Inflammatory macrophage (primary cell): ENCODE results near the gene ZBTB42.

Source experiments
- DNase-seq, 2 donors: peaks; one replicate each; pipeline ENCODE4 v3.0.0-alpha.2; 2020 to 2022

Gene ZBTB42

DNA sequence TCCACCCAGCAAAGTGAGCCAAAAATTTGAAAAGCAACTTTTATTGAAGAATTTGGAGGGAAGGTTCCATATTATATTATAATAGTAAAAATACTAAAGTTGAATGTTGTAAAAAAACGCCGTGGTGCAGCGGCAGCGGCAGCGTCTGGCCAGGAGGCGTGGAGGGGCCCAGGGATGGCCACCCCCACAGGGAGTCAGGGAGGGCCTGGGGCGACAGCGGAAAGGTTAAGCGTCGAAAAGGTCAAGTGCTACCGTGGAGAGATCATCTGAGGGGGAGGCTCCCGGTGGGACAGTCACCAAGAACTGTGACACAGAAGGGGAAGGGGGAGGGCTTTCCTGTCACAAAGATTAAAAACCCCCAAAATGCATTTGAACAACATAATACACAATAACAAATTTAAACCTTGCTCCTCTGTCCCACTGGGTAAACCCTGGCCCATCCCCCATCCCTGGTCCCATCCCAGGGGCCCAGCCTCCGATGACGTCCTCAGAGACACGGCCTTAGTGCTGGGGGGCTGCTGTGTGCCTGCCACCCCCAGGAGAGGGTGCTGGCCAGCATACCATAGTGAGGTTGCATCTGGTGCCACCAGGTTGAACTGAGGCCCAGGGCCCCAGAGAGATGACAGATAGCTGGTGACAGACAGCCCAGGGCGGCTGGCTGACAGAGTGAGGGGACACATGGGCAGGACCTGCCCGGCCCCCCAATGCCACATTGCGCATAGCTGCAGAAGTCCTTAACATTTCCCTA, 31.4 kb upstream of the ZBTB42 start:
- DNase-seq = no peak

DNA sequence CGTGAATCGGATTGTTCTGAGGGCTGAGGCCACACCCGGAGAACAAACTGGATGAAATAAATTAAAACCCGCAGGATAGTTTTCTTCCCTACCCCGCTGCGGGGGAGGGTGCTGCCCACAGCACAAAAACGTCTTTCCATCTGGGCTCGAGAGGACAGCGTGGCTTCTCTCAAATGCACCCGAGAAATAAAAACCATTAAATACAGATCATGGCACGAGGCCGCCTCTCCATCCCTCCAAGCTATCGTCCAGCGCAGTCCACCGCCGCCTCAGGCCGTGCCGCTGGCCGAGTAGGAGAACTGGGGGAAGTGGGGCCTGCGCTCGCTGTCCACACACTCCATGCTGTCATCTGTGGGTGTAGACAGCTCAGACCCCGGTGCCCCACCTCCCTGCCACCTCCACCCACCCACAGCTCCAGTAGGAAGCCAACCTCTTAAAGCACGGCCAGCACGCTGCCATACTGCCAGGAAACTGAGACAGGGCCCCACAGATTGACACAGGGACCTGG, 30.8 kb upstream of the ZBTB42 start:
- no peak for DNase-seq

DNA sequence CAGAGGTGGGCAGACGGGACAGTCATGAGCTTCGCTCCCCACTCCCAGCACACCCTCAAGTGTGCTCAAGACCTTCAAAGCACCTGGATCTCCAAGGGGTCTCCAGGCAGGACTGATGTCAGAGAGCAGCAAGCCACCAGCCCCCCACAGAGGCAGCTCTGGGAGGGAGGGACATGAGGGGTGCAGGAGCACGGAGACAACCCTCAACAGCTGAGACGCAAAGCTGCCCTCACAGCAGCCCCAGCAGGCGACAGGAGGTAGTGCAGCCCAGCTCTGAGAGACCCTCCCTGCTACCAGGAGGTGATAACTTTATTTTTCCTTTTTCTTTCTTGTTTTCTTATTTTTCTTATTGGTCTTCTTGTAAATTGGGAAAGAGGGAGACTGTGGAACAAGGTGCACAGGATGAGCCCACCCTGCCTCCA, 30.0 kb upstream of the ZBTB42 start:
- DNase-seq = no peak

DNA sequence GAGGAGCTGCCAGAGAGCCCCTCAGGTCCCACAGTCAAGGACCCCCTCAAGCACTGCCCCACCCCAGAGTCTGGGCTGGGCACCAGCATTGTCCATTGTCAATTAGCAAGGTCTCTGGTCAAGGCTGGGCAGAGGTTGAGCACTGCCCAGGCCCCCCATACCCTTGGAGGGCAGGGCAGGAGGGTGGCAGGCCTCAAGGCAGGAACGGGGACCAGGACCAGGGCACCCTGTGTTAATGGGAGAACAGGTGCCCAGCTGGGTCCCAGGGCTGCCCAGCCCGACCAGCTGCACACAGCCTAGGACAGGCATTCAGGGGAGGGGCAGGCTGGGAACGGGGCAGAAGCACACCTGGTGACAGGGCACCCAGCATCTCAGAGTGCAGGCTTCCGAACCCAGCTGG, 29.5 kb upstream of the ZBTB42 start:
- no peak for DNase-seq

DNA sequence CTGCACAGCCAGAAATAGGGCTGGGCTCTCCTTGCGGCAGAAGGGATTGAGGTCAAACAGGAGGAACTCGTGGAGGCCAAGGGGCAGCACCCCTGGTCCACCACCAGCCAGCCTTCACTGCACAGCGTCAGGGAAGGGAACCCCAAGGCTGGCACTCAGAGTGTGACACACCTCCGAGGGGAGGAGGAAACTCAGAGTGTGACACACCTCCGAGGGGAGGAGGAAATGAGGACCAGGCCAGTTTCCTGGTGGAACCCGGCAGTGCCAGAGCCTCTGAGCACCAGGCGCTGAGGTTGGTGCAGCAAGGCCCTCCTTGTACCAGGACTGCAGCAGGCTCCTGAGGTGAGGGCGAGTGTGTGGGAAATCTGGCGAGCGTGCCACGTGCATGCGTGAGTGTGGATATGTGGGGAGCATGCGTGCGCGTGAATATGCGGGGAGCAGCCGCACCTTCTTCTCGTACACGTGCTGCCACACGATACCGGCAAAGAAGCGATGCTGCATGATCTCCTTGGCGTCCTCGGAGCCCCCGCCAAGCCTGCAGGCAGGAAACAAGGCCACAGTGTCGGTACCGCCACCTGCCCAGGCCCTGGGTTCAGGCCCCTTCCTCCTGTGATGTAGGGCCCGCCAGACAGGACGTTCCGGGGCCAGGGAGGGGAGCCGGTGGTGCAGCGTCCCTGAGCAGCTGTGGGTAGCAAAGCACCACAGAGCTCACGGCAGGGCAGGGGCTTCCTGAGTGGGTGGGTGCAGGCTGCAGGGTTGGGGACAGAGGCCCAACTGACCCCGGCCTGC, 28.8 kb upstream of the ZBTB42 start:
- no peak for DNase-seq

GRCh38 chr14:104772707-104773504, 28.0 kb upstream of the ZBTB42 start:
- DNase-seq = no peak

DNA sequence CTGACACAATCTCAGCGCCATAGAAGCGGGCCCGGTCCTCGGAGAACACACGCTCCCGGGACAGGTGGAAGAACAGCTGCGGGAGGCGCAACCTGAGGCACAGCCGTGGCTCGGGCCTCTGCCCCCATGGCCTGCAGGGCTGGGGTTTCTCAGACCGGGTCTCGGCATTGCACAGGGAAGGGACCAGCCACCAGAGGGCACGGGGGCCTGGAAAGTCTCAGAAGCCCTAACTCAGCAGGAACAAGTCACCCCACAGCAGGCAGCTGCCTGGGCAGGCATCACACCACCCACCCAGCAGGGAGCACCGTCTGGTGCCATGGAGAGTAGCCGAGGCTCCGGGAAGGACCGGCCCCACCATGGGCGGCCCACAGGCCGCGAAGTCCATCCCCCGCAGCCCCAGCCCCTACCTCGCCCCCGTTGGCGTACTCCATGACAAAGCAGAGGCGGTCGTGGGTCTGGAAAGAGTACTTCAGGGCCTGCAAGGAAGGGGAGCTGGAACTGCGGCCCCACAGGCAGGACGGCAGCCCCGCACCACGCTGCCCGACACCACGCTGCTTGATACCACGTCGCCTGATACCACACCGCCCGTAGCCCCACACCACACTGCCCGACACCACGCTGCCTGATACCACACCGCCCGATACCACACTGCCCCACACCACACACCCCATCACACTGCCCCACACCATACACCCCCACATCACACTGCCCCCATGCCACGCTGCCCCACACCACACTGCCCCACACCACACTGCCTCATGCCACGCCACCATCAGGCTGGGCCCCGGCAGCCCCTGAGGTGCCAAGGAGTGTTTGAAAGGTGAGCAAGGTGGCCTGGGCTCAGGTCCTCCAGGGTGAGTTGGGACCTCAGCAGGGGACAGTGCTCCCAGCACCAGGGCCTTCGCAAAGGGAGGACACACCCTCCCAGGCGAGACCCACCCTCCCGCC, 27.1 kb upstream of the ZBTB42 start:
- no peak for DNase-seq

DNA sequence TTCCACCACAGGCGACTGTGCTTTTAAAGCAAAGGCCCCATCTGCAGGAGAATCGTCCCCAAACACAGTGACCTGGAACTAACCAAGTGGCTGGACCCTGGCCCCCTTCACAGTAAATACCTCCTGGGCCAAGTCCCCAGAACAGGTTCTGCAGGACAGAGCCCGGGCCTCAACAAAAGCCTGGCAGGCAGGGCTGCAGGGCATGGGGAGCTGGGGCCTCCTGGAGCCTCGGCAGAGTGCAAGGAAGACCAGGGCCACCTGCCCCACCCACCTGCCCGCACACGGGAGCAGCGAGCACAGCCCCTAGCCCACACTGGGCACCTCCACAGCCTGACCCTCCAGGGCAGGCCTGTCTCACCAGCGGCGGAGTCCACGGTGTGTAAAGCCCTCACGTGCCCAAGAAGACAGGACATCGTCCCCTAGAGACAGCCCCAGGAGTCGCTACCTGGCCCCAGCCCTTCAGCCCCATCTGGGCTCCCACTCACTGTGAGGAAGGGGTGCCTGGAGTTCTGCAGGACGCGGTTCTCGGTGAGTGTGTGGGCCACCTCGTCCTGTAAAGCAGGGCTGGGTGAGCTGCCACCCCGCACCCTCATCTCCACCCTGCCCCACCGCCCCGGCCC, 26.3 kb upstream of the ZBTB42 start:
- no peak for DNase-seq

DNA sequence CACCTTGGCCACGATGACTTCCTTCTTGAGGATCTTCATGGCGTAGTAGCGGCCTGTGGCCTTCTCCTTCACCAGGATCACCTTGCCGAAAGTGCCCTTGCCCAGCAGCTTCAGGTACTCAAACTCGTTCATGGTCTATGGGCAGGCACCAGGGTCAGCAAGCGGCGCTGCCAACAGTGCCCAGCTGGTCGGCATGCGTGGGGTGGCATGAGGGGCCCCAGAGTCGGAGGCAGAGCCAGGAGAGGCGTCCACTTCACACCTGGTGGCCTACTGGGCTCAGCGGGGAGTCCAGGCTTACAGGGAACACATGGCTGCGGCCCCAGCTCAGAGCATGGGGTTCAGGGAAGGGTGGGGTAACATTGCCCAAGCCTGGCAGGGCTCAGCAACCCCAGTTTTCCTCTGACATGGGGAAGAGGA, 25.8 kb upstream of the ZBTB42 start:
- no peak for DNase-seq

DNA sequence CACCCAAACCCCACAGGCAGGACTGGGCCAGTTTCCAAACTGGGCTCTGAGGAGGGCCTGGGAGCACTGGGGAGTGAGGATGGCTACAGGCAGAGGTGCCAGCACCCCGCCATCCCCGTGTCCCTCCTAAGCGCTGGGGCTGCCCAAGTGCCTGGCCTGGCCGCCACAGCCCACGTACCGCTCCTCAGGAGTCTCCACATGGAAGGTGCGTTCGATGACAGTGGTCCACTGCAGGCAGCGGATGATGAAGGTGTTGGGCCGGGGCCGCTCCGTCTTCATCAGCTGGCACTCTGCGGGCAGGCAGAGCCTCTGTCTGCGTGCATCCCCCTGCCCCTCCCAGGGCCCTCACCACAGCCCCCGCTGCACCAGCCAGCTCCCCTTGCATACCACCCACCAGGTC, 24.4 kb upstream of the ZBTB42 start:
- no peak for DNase-seq

GRCh38 chr14:104776961-104777807, 23.7 kb upstream of the ZBTB42 start:
- DNase-seq = no peak

- no peak for DNase-seq
These were observed 23.1 kb upstream of the ZBTB42 start for GRCh38 chr14:104777808-104778249.

DNA sequence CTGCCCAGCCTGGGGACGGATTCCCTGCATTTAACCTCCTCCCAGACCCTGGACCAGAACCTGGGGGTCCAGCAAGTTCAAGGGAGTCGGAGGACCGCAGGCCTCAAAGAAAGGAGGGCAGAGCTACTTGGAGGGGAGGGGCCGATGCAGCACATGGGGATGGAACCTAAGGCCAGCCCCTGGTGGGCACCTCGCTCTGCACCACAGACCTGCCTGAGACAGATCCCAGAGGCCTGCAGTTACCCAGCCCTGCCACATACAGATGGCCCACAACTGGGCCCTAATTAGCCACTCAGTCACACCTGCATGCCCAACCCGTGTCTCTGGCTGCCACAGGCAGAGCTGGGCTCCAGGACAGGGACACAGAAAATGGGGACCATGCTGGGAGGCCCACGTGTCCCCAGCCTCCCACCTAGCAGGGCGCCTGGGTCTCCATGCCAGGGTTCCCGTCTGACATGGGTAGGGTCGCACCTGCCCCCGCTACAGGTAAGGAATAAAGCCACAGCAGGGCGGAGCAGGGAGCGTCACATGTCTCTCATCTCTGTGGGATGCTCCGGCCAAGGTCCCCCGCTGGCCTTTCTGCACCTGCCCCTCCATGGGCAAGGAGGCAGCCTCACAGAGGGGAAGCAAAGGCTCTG, 22.1 kb upstream of the ZBTB42 start:
- no peak for DNase-seq

DNA sequence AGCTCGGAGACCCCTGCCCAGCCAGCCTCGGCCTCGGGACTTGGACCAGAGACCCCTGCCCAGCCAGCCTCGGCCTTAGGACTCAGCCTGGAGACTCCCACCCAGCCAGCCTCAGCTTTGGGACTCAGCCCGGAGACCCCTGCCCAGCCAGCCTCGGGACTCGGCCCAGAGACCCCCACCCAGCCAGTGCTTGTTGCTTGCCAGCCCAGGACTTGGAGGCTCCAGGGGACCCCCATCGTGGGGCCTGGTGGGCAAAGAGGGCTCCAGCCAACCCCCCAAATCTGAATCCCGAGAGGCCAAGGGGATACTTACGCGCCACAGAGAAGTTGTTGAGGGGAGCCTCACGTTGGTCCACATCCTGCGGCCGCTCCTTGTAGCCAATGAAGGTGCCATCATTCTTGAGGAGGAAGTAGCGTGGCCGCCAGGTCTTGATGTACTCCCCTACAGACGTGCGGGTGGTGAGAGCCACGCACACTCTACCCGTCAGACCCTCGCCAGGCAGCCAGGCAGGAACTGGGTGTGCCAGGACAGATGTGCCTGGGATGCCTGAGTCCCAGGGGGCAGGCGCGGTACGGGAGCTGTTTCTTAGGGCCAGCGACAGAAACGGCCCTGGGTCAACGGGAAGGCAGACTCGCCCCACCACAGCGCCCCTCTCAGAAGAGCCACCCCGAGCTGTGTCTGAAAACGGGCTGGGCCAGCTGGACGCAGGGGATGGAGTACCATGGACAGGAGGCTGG, 21.0 kb upstream of the ZBTB42 start:
- no peak for DNase-seq

DNA sequence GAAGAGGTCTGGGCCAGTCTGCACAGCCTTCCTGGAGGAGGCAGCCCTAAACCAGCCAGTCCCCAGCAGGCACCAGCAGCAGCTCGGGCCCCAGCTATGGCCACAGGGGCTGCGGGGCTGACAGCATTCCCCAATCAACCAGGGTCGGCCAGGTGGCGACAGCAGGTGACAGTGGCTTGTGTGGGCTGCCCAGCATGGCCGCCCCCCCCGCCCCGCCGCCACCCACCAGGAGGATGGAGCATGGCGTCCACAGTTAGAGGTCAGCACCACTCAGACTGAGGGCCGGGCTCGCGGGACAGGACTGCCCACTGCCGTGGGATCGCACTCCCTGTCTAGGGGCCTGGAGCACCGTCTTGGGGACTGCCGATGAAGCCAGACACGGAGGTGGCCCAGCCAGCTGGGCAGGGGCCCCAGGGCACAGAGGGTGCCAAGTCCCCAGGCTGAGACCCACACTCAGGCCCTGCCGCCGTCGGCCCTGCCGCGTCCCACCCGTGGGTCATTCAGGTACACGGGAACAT, 20.3 kb upstream of the ZBTB42 start:
- DNase-seq = no peak

- no peak for DNase-seq
These were observed 19.4 kb upstream of the ZBTB42 start for GRCh38 chr14:104781271-104782077.

DNA sequence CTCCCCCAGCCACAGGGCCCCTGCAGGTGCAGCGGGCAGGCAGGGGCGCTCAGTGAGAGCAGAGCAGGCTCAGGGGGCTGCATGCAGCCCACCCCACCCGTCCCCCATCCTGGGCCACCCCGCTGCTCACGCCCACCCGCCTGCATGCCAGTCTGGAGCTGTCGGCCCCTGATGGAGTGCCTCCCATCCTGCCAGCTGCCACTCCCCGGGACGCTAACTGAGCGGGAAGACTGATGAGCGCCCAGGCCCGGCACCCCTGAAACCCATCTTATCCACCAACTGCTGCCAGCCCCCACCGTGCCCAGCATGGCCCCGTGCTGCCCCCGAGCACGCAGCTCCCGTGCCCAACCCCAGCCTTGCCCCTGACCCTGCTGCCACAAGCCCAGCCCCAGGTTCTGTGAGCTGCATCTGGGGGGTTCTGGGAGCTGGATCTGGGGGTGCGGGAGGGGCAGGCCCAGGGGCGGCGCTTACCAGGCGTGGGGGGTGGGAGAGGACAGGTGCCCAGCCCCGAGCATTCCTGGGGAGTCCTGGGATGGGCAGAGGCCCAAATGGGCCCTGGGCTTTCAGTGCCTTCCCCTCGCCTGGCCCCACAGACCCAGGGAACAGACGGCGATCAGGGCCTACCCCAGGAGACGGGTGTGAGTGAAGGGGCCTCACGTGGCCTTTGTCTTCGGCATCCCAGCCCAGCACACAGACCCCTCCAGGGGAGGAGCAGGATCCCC, 18.7 kb upstream of the ZBTB42 start:
- no peak for DNase-seq
